H1 (cell line): ENCODE measurements around the gene EPB41L3. TPM values are rescaled to one million over a fixed set of nuclear protein-coding genes. Genes with fewer than 3 reads are reported as not detected.

Experiments
- ATF2 ChIP-seq: IDR thresholded peaks from 2 replicates; pipeline ENCODE4 v1.6.1; 2012; ENCODE audit warnings: low read length, inconsistent platforms
- CBX5 ChIP-seq: fragments of 300-800, 300-1000 bp; sonication (generic); IDR thresholded peaks from 2 replicates; pipeline ENCODE4 v1.7.1; 2016; ENCODE audit warnings: antibody characterized with exemption, low read length, low read depth
- E2F6 ChIP-seq: IDR thresholded peaks from 2 replicates; pipeline ENCODE4 v1.6.1; 2012; ENCODE audit warnings: inconsistent platforms
- EZH2 ChIP-seq: fragments of 200-600 bp; sonication (generic); IDR thresholded peaks from 2 replicates; pipeline ENCODE4 v1.7.1; 2012; ENCODE audit warnings: low read depth, mild to moderate bottlenecking, moderate library complexity, low read length, inconsistent platforms; ENCODE audit not compliant: severe bottlenecking
- JUN ChIP-seq: IDR thresholded peaks from 2 replicates; pipeline ENCODE4 v1.6.1; 2011; ENCODE audit warnings: low read depth, mild to moderate bottlenecking, improper control_type of control experiment, low read length
- JUND ChIP-seq: IDR thresholded peaks from 2 replicates; pipeline ENCODE4 v1.6.1; 2011; ENCODE audit warnings: mild to moderate bottlenecking, improper control_type of control experiment, low read length
- RBBP5 ChIP-seq: IDR thresholded peaks from 2 replicates; pipeline ENCODE4 v1.7.1; 2012; ENCODE audit warnings: low read depth, mild to moderate bottlenecking, inconsistent platforms, low read length, moderate library complexity, borderline replicate concordance
- SP4 ChIP-seq: IDR thresholded peaks from 2 replicates; pipeline ENCODE4 v1.6.1; 2012; ENCODE audit warnings: low read length, inconsistent platforms
- polyA plus RNA-seq, 7 experiments: library from polyadenylated mRNA; depleted of rRNA in 3 of 7; stranded (reverse) in 5 of 7; unstranded in 2 of 7; fragments of >200 nt in 5 of 7; fragments of 200-250 nt in 2 of 7; gene quantifications; 1 replicate in 5 of 7; 2 replicates in 1 of 7; 4 replicates in 1 of 7; pipeline versions ENCODE4 v1.2.1 to v1.2.3, GENCODE V29; 2011 to 2013; ENCODE audit warnings: missing spikeins in 2 of 7, mixed read lengths in 2 of 7
- total RNA-seq: library from RNA; stranded (reverse); fragmentation: NEBNext Ultra II Directional; extraction: Animal tissue kit (Norgen Biotek cat#: 25700); gene quantifications from 2 replicates; pipeline ENCODE4 v1.2.1, GENCODE V29; 2021

EPB41L3 gene
- total and polyA plus RNA-seq, 2 of the 8 experiments (the other 6 are each of a cell fraction or from before 2014, with no cell fraction given): 7.9 to 16.1 TPM

GRCh38 chr18:5574843-5575242 is 31.0 kb upstream of the EPB41L3 start (continued):
- TF ChIP-seq ATF2 (no peak), SP4 (no peak), JUND (no peak), RBBP5 (no peak), EZH2 (no peak), E2F6 (no peak), CBX5 (no peak), JUN (no peak)
- TF ChIP-seq, all 59 proteins: peak for 0
